Progenitor cell of endocrine pancreas (in vitro differentiated cells): ENCODE data around the gene UHRF2. TPM values are rescaled to one million over a fixed set of nuclear protein-coding genes. Genes with fewer than 3 reads are reported as not detected.

Experiments
- DNase-seq: peaks from one replicate; pipeline ENCODE4 v3.0.0; 2021; ENCODE audit warnings: low spot score; ENCODE audit not compliant: unreplicated experiment
- H3K27ac Mint-ChIP-seq: 2 replicates; pipeline ENCODE4 v1.8.0; 2021; ENCODE audit warnings: mild to moderate bottlenecking, moderate library complexity, mixed read lengths
- H3K27me3 Mint-ChIP-seq: 2 replicates; pipeline ENCODE4 v1.8.0; 2021; ENCODE audit warnings: mixed read lengths
- H3K36me3 Mint-ChIP-seq: 2 replicates; pipeline ENCODE4 v1.8.0; 2022; ENCODE audit warnings: mixed read lengths; ENCODE audit not compliant: insufficient read depth
- H3K4me1 Mint-ChIP-seq: 2 replicates; pipeline ENCODE4 v1.8.0; 2021; ENCODE audit warnings: low read depth, mixed read lengths
- H3K4me3 Mint-ChIP-seq: 2 replicates; pipeline ENCODE4 v1.8.0; 2021; ENCODE audit warnings: low read depth, mild to moderate bottlenecking, moderate library complexity, mixed read lengths
- H3K9me3 Mint-ChIP-seq: 2 replicates; pipeline ENCODE4 v1.8.0; 2021; ENCODE audit warnings: low read depth, mixed read lengths
- total RNA-seq: library from RNA; stranded (reverse); gene quantifications from 2 replicates; pipeline ENCODE4 v1.2.1, GENCODE V29; 2021
- TF ChIP-seq, protein P1 (sequence below): fragments of 200-600 bp; sonication (generic); IDR thresholded peaks from one replicate; pipeline ENCODE4 v1.5.0; 2021; ENCODE audit warnings: antibody characterized with exemption, mild to moderate bottlenecking; ENCODE audit not compliant: unreplicated experiment

UHRF2 gene
- total RNA-seq, 1 donor from 2014 or later: 89.9 TPM

DNA sequence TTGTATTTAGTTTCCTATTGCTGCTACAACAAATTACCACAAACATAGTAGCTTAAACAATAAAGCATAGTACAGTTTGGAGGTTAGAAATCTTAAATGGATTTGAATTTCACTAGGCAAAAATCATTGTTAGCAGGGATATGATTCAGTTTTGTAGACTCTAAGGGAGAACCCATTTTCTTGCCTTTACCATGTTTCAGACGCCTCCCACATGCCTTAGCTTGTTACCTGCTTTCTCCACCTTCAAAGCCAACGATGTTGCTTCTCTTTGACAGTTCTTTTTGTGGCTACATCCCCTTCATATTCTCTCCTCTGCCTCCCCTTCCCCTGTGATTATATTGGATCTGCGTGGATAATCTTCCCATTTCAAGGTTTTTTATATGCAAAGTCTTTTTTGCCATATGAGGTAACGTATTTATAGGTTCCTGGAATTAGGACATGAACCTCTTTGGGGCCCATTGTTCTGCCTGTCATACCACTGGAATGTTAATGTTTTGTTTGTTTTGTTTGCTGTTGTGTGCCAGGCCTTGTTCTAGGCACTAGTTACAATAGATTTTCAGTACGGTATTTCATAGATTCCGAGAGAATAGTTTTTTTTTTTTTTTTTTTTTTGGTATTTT is 54.1 kb downstream of the UHRF2 start:
- Mint-ChIP-seq H3K27me3 (no peaks in the 10 kb centered on the region), H3K36me3 (peaks cover 8% of the 10 kb centered on the region), H3K4me3 (no peak overlapping the region), H3K27ac (peak overlapping the region; percentile 91), H3K4me1 (peaks cover 6% of the 10 kb centered on the region), H3K9me3 (no peaks in the 10 kb centered on the region)
- TF ChIP-seq, protein P1, sequence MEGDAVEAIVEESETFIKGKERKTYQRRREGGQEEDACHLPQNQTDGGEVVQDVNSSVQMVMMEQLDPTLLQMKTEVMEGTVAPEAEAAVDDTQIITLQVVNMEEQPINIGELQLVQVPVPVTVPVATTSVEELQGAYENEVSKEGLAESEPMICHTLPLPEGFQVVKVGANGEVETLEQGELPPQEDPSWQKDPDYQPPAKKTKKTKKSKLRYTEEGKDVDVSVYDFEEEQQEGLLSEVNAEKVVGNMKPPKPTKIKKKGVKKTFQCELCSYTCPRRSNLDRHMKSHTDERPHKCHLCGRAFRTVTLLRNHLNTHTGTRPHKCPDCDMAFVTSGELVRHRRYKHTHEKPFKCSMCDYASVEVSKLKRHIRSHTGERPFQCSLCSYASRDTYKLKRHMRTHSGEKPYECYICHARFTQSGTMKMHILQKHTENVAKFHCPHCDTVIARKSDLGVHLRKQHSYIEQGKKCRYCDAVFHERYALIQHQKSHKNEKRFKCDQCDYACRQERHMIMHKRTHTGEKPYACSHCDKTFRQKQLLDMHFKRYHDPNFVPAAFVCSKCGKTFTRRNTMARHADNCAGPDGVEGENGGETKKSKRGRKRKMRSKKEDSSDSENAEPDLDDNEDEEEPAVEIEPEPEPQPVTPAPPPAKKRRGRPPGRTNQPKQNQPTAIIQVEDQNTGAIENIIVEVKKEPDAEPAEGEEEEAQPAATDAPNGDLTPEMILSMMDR: no peak
- no peak for DNase-seq

DNA sequence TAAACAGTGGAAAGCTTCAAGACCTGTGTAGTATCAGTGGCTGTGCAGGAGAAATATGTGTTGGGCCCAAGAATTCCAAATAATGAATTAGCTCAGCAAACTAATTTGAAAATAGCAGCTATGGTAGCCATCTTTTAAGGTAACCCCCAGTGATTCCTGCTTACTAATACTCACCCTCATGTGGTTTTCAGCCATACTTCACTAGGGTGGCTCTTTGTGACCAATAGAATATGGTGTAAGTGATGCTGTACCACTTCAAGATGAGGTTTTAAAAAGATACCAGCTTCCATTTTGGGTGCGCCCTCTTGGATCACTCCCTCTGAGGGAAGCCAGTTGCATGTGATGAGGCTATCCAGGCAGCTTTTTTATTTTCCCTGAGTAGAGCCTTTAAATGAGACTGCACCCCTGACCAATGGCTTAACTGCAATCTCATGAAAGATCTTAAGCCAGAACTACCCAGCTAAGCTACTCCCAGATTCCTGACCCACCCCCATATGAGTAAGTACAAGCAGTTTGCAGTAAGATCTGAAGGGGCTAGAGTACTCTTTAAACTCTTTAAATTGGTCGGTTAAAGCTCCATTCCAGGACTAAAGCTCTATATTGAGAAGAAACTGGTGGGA is 58.3 kb downstream of the UHRF2 start:
- Mint-ChIP-seq H3K27me3 (no peaks in the 10 kb centered on the region), H3K4me1 (peaks cover 6% of the 10 kb centered on the region), H3K9me3 (no peaks in the 10 kb centered on the region), H3K36me3 (peaks cover 10% of the 10 kb centered on the region), H3K27ac (peak overlapping the region; percentile 18), H3K4me3 (no peak overlapping the region)
- no peak for DNase-seq
- TF ChIP-seq, protein P1: no peak

DNA sequence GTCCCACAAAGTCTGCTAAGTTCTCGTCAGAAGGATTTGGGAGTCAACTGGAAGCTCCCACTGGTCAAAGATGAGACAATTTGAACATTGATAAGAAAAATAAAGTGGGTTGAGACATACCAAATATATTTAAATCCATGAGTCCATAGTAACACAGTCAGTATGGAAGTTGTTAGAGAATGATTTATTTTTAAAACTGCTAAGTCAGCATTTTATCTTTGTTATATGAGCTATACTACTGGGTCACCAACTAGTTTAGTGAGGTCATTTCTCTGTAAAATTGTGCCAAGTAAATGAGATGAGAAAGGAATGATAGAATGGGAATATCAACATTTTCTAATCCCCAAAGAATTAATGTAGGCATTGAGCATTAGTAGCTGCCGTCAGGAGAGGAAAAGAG is 60.2 kb downstream of the UHRF2 start:
- Mint-ChIP-seq H3K27me3 (no peaks in the 10 kb centered on the region), H3K36me3 (peaks cover 6% of the 10 kb centered on the region), H3K27ac (peak overlapping the region; percentile 27), H3K4me1 (peaks cover under 1% of the 10 kb centered on the region), H3K9me3 (no peaks in the 10 kb centered on the region), H3K4me3 (no peak overlapping the region)
- no peak for DNase-seq
- TF ChIP-seq, protein P1: no peak

DNA sequence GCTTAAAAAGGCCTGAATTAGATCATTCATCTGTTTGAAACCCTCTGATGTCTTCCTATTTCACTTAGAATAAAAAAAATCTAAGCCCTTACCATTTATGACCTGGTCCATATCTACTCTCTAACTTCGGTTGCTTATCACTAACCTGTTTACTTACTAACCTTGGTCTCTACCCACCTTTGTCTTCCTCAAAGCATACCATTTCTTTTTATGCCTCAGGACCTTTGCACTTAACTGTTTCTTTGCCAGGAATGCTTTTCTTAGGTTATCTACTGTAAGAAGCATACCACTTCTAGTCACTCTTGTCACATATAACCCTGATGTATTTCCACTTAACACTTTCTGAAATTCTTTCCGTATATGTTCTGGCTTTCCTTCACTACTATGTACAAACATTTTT is 67.0 kb downstream of the UHRF2 start:
- Mint-ChIP-seq H3K9me3 (no peaks in the 10 kb centered on the region), H3K4me1 (no peaks in the 10 kb centered on the region), H3K4me3 (no peak overlapping the region), H3K36me3 (peaks cover 2% of the 10 kb centered on the region), H3K27me3 (no peaks in the 10 kb centered on the region), H3K27ac (no peak overlapping the region)
- TF ChIP-seq, protein P1: no peak
- no peak for DNase-seq

DNA sequence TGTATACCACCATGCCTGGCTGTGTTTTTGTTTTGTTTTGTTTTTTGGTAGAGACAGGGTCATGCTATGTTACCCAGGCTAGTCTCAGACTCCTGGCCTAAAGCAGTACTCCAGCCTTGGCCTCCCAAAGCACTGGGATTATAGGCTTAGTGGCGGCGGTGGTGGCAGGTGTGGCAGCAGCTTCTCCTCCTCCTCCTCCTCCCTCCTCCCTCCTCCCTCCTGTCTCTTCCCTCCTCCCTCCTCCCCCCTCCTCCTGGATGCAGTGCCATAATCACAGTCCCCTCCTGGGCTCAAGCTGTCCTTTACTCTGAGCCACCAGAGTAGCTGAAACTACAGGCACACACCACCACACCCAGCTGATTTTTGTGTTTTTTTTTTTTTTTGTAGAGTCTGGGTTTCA is 71.2 kb downstream of the UHRF2 start:
- Mint-ChIP-seq H3K27me3 (no peaks in the 10 kb centered on the region), H3K9me3 (no peaks in the 10 kb centered on the region), H3K4me3 (no peak overlapping the region), H3K36me3 (peaks cover 11% of the 10 kb centered on the region), H3K27ac (no peak overlapping the region), H3K4me1 (peaks cover 3% of the 10 kb centered on the region)
- TF ChIP-seq, protein P1: no peak
- DNase-seq: no peak
